Thoracic aorta (tissue), 2 donors: ENCODE data around the gene CCDC73. TPM values are rescaled to one million over a fixed set of nuclear protein-coding genes. Genes with fewer than 3 reads are reported as not detected.
"Not testable (repeated sequence)": the region's sequence is repeated elsewhere in the genome, so short reads cannot be mapped to it uniquely, and the experiment has no call there.

Experiments
- ATAC-seq: fragments of 150-250 bp; one replicate; pipeline ENCODE4 v1.8.0; 2017; ENCODE audit warnings: low read depth; ENCODE audit not compliant: insufficient number of reproducible peaks, low FRiP score
- DNase-seq: peaks from one replicate; pipeline ENCODE4 v3.0.0-alpha.2; 2020; ENCODE audit warnings: low spot score
- H3K27ac ChIP-seq, 2 donors: fragments of 200-600 bp; sonication (generic); 1 replicate in 1 of 2; 2 replicates in 1 of 2; pipeline ENCODE4 v1.5.1; 2016; ENCODE audit warnings: mild to moderate bottlenecking in 2 of 2, moderate library complexity in 2 of 2
- H3K27me3 ChIP-seq: fragments of 200-600 bp; sonication (generic); replicated peaks from 2 replicates; pipeline ENCODE4 v1.6.0; 2016; ENCODE audit warnings: mild to moderate bottlenecking; ENCODE audit not compliant: insufficient read depth
- H3K36me3 ChIP-seq: fragments of 200-600 bp; sonication (generic); one replicate; pipeline ENCODE4 v1.5.1; 2016
- H3K4me1 ChIP-seq, 2 donors: fragments of 200-600 bp; sonication (generic); 1 replicate in 1 of 2; 2 replicates in 1 of 2; pipeline versions ENCODE4 v1.5.1 to v1.6.0; 2016; ENCODE audit warnings: low read depth in 2 of 2, mild to moderate bottlenecking in 1 of 2; ENCODE audit not compliant: control insufficient read depth in 1 of 2
- H3K4me3 ChIP-seq: fragments of 200-600 bp; sonication (generic); 2 replicates; pipeline ENCODE4 v1.5.1; 2016; ENCODE audit warnings: mild to moderate bottlenecking
- H3K9me3 ChIP-seq: fragments of 200-600 bp; sonication (generic); 2 replicates; pipeline ENCODE4 v1.5.1; 2016
- CTCF ChIP-seq: fragments of 200-600 bp; sonication (generic); IDR thresholded peaks from one replicate; pipeline ENCODE4 v1.5.1; 2019; ENCODE audit warnings: antibody characterized with exemption
- total RNA-seq, 2 donors: library from RNA; depleted of rRNA; stranded (reverse); fragments of >200 nt; gene quantifications; one replicate each; pipeline versions ENCODE4 v1.1.0 to v1.2.3, GENCODE V29; 2016

CCDC73 gene
- total RNA-seq, 2 donors from 2014 or later, result 0.28 TPM; not detected in 1

GRCh38 chr11:32775908-32776307, 18.6 kb downstream of the CCDC73 start:
- no peaks in the 10 kb centered on the region for H3K27me3 ChIP-seq

GRCh38 chr11:32774081-32774480, 20.4 kb downstream of the CCDC73 start:
- ATAC-seq (no peak), DNase-seq (no peak)
- no peaks in the 10 kb centered on the region for H3K36me3 ChIP-seq
- no peak for TF ChIP-seq CTCF
- no peak overlapping the region for H3K27ac ChIP-seq
- H3K9me3 ChIP-seq, result no peaks in the 10 kb centered on the region
- H3K4me3 ChIP-seq, result no peak overlapping the region
- H3K4me1 ChIP-seq, result no peaks in the 10 kb centered on the region
- H3K27me3 ChIP-seq, result no peaks in the 10 kb centered on the region

More at GRCh38 chr11:32775908-32776307, 18.6 kb downstream of the CCDC73 start:
- Histone ChIP-seq H3K4me1 (no peaks in the 10 kb centered on the region), H3K4me3 (no peak overlapping the region), H3K9me3 (no peaks in the 10 kb centered on the region), H3K36me3 (no peaks in the 10 kb centered on the region), H3K27ac (no peak overlapping the region)
- no peak for TF ChIP-seq CTCF
- DNase-seq (no peak), ATAC-seq (no peak)

GRCh38 chr11:32772731-32773130, 21.7 kb downstream of the CCDC73 start:
- ATAC-seq (no peak), DNase-seq (no peak)
- Histone ChIP-seq H3K27me3 (no peaks in the 10 kb centered on the region), H3K36me3 (no peaks in the 10 kb centered on the region), H3K4me3 (no peak overlapping the region), H3K27ac (no peak overlapping the region), H3K9me3 (no peaks in the 10 kb centered on the region), H3K4me1 (no peaks in the 10 kb centered on the region)
- no peak for TF ChIP-seq CTCF

- DNase-seq, ATAC-seq, H3K4me1 ChIP-seq, H3K36me3 ChIP-seq, H3K27ac ChIP-seq, H3K9me3 ChIP-seq, H3K4me3 ChIP-seq, H3K27me3 ChIP-seq: not testable (repeated sequence)
These were observed 32.7 kb downstream of the CCDC73 start for GRCh38 chr11:32761774-32762173.

GRCh38 chr11:32758291-32758690, 36.2 kb downstream of the CCDC73 start:
- Histone ChIP-seq H3K9me3 (no peaks in the 10 kb centered on the region), H3K27me3 (no peaks in the 10 kb centered on the region), H3K36me3 (no peaks in the 10 kb centered on the region), H3K27ac (no peak overlapping the region), H3K4me3 (no peak overlapping the region), H3K4me1 (no peaks in the 10 kb centered on the region)
- DNase-seq (no peak), ATAC-seq (no peak)
- no peak for TF ChIP-seq CTCF

- H3K27ac ChIP-seq, H3K4me3 ChIP-seq, ATAC-seq, H3K9me3 ChIP-seq, H3K4me1 ChIP-seq, H3K27me3 ChIP-seq, H3K36me3 ChIP-seq, DNase-seq: not testable (repeated sequence)
These were observed 41.3 kb downstream of the CCDC73 start for GRCh38 chr11:32753181-32753580.
